ENCODE results near the gene GLRA3. TPM values are rescaled to one million over a fixed set of nuclear protein-coding genes. Genes with fewer than 3 reads are reported as not detected.
"Not testable (repeated sequence)": the region's sequence is repeated elsewhere in the genome, so short reads cannot be mapped to it uniquely, and the experiment has no call there.

GLRA3 gene
- total and polyA plus RNA-seq, 7 experiments from 2014 or later, result not detected

DNA sequence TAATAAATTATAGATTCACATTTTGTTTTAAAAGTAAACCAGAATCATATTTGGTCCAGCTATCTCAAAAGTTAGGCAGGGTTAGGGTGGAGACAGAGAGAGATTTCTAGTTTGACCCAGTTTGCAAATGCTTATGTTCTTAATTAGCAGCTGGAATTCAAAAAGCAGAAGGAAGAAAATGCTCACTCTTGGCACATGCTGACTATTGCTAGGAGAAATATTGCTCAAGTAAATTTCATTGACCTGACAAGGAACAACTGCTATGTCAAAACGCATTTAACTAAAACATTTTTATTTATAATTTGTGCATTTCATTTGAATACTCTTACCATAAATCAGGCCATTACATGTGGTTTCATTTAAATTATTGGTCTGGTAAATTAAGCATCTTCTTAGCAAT lies 131.8 kb downstream of the GLRA3 start:
- Histone ChIP-seq H3K4me3 (ENCODE audit: low read length) (no peak overlapping the region), H3K4me1 (ENCODE audit: control insufficient read depth in 2 of 2, insufficient read depth in 2 of 2, low read length in 2 of 2) (no peaks in the 10 kb centered on the region), H3K27ac (ENCODE audit: low read depth, low read length) (no peak overlapping the region), H3K9me3 (ENCODE audit: control insufficient read depth in 2 of 3, low read length in 3 of 3) (no peaks in the 10 kb centered on the region), H3K27me3 (ENCODE audit: control insufficient read depth in 2 of 2, insufficient read depth in 2 of 2, low read length in 2 of 2) (no peaks in the 10 kb centered on the region), H3K36me3 (ENCODE audit: control insufficient read depth in 2 of 3, insufficient read depth in 3 of 3, low read length in 3 of 3) (no peaks in the 10 kb centered on the region)
- no peaks in the 10 kb centered on the region for H3K4me1 Mint-ChIP-seq
- intact Hi-C loops (cut with micrococcal nuclease), result no loop called here
- CTCF ChIA-PET, result no interaction called here
- H3K9me3 Mint-ChIP-seq, result peaks cover 0 to 9% (median 0%) of the 10 kb centered on the region in 11 donors
- H3K36me3 Mint-ChIP-seq, result no peaks in the 10 kb centered on the region
- no peak for ATAC-seq
- H3K4me3 Mint-ChIP-seq, result no peak overlapping the region
- DNase-seq, result no peak
- no peak overlapping the region for H3K27ac Mint-ChIP-seq
- peaks cover 0 to 11% (median 0%) of the 10 kb centered on the region in 5 donors for H3K27me3 Mint-ChIP-seq
- POLR2A ChIA-PET, result no interaction called here

DNA sequence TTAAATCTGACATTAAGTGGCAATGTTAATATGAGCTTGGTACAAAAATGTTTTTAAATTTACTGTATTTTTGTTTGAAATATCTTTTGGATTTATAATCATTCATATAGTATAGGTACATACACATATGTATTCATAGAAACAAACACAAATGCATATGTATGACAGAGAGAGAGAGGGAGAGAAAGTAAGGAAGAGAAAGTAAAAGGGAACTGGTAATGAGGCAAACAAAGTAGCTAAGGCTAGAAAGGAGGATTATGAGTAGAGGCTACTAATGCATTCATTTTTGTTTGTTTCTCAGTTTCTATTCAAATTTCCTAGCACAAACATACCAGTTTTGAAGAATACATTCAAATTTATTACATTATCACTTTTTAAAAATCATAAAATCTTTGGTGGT lies 132.4 kb downstream of the GLRA3 start:
- Histone ChIP-seq H3K4me1 (ENCODE audit: control insufficient read depth in 2 of 2, insufficient read depth in 2 of 2, low read length in 2 of 2) (no peaks in the 10 kb centered on the region), H3K9me3 (ENCODE audit: control insufficient read depth in 2 of 3, low read length in 3 of 3) (no peaks in the 10 kb centered on the region), H3K4me3 (ENCODE audit: low read length) (no peak overlapping the region), H3K27me3 (ENCODE audit: control insufficient read depth in 2 of 2, insufficient read depth in 2 of 2, low read length in 2 of 2) (no peaks in the 10 kb centered on the region), H3K36me3 (ENCODE audit: control insufficient read depth in 2 of 3, insufficient read depth in 3 of 3, low read length in 3 of 3) (no peaks in the 10 kb centered on the region), H3K27ac (ENCODE audit: low read depth, low read length) (no peak overlapping the region)
- ATAC-seq, result no peak
- peaks cover 0 to 9% (median 0%) of the 10 kb centered on the region in 11 donors for H3K9me3 Mint-ChIP-seq
- intact Hi-C loops (cut with micrococcal nuclease), result no loop called here
- peaks cover 0 to 11% (median 0%) of the 10 kb centered on the region in 5 donors for H3K27me3 Mint-ChIP-seq
- no peak overlapping the region for H3K27ac Mint-ChIP-seq
- DNase-seq, result no peak
- no peak overlapping the region for H3K4me3 Mint-ChIP-seq
- ChIA-PET CTCF (no interaction called here), POLR2A (no interaction called here)
- H3K4me1 Mint-ChIP-seq, result no peaks in the 10 kb centered on the region
- H3K36me3 Mint-ChIP-seq, result no peaks in the 10 kb centered on the region

- H3K9me3 ChIP-seq (ENCODE audit: control insufficient read depth in 2 of 3, low read length in 3 of 3); H3K27ac Mint-ChIP-seq; CTCF ChIA-PET; ATAC-seq; H3K36me3 ChIP-seq (ENCODE audit: control insufficient read depth in 2 of 3, insufficient read depth in 3 of 3, low read length in 3 of 3); H3K36me3 Mint-ChIP-seq; H3K4me3 ChIP-seq (ENCODE audit: low read length); DNase-seq; H3K27me3 ChIP-seq (ENCODE audit: control insufficient read depth in 2 of 2, insufficient read depth in 2 of 2, low read length in 2 of 2); H3K4me1 ChIP-seq (ENCODE audit: control insufficient read depth in 2 of 2, insufficient read depth in 2 of 2, low read length in 2 of 2); H3K4me3 Mint-ChIP-seq; POLR2A ChIA-PET; H3K27ac ChIP-seq (ENCODE audit: low read depth, low read length); H3K4me1 Mint-ChIP-seq; intact Hi-C loops (cut with micrococcal nuclease): not testable (repeated sequence)
- Mint-ChIP-seq H3K27me3 (peaks cover 0 to 11% (median 0%) of the 10 kb centered on the region in 5 donors), H3K9me3 (peaks cover 4 to 31% (median 12%) of the 10 kb centered on the region in 11 donors)
These were observed 137.2 kb downstream of the GLRA3 start for GRCh38 chr4:174691876-174692275.

DNA sequence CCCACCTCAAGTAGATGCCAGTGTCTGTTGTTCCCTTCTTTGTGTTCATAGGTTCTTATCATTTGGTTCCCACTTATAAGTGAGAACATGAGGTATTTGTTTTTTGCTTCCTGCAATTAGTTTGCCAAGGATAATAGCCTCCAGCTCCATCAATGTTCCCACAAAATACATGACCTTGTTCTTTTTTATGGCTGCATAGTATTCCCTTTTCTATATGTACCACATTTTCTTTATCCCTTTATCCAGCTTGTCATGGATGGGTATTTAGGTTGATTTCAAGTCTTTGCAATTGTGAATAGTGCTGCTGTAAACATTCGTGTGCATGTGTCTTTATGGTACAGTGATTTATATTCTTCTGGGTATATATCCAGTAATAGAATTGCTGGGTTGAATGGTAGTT lies 138.4 kb downstream of the GLRA3 start:
- no peak overlapping the region for H3K27ac Mint-ChIP-seq
- peaks cover 4 to 31% (median 12%) of the 10 kb centered on the region in 11 donors for H3K9me3 Mint-ChIP-seq
- no peak overlapping the region for H3K4me3 ChIP-seq (ENCODE audit: low read length)
- DNase-seq (no peak), ATAC-seq (no peak)
- no peak overlapping the region for H3K27ac ChIP-seq (ENCODE audit: low read depth, low read length)
- H3K4me1 Mint-ChIP-seq, result no peaks in the 10 kb centered on the region
- H3K9me3 ChIP-seq (ENCODE audit: control insufficient read depth in 2 of 3, low read length in 3 of 3), result peaks cover 0 to 3% (median 0%) of the 10 kb centered on the region in 3 experiments
- POLR2A ChIA-PET, result no interaction called here
- no peaks in the 10 kb centered on the region for H3K27me3 ChIP-seq (ENCODE audit: control insufficient read depth in 2 of 2, insufficient read depth in 2 of 2, low read length in 2 of 2)
- H3K36me3 Mint-ChIP-seq, result peaks cover 0 to 4% (median 0%) of the 10 kb centered on the region in 5 donors
- no peaks in the 10 kb centered on the region for H3K36me3 ChIP-seq (ENCODE audit: control insufficient read depth in 2 of 3, insufficient read depth in 3 of 3, low read length in 3 of 3)
- H3K4me1 ChIP-seq (ENCODE audit: control insufficient read depth in 2 of 2, insufficient read depth in 2 of 2, low read length in 2 of 2), result no peaks in the 10 kb centered on the region
- intact Hi-C loops (cut with micrococcal nuclease), result no loop called here
- peaks cover 0 to 11% (median 0%) of the 10 kb centered on the region in 5 donors for H3K27me3 Mint-ChIP-seq
- H3K4me3 Mint-ChIP-seq, result no peak overlapping the region
- CTCF ChIA-PET, result no interaction called here

DNA sequence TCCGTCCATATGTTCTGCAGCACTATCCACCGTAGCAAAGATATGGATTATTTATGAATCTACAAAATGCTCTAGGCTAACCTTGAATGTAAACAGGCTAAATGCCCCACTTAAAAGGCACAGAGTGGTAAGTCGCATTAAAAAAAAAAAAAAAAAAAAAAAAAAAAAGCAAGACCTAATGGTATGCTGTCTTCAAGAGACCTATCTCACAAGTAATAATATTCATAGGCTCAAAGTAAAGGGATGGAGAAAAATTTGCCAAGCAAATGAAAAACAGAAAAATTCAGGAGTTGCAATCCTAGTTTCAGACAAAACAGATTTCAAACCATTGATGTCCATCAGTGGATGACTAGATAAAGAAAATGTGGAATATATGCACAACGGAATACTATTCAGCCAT lies 139.4 kb downstream of the GLRA3 start:
- H3K27ac Mint-ChIP-seq, result no peak overlapping the region
- POLR2A ChIA-PET, result no interaction called here

DNA sequence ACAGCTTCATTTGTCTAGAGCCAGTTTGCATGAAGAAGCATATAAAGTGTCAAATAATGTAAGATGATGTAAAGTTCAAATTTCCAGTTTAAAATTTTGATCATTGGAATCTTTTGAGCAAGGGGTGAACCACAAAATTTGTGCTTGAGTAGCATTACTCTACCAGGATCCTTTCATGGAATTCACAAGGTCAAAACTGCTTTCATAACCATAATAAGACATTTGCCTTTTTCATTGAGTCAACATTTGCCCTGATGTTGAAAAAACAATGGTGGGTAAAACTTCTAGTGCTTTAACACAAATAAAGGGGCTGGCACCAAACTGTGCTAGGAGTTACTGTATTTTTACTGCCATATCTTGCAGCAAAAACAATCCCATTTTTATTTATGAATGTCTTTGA lies 142.2 kb downstream of the GLRA3 start:
- Mint-ChIP-seq H3K9me3 (peaks cover 0 to 22% (median 12%) of the 10 kb centered on the region in 11 donors), H3K27ac (no peak overlapping the region), H3K4me3 (no peak overlapping the region), H3K4me1 (no peaks in the 10 kb centered on the region), H3K27me3 (no peaks in the 10 kb centered on the region), H3K36me3 (peaks cover 0 to 4% (median 0%) of the 10 kb centered on the region in 5 donors)
- Histone ChIP-seq H3K4me3 (ENCODE audit: low read length) (no peak overlapping the region), H3K4me1 (ENCODE audit: control insufficient read depth in 2 of 2, insufficient read depth in 2 of 2, low read length in 2 of 2) (no peaks in the 10 kb centered on the region), H3K36me3 (ENCODE audit: control insufficient read depth in 2 of 3, insufficient read depth in 3 of 3, low read length in 3 of 3) (no peaks in the 10 kb centered on the region), H3K27ac (ENCODE audit: low read depth, low read length) (no peak overlapping the region), H3K9me3 (ENCODE audit: control insufficient read depth in 2 of 3, low read length in 3 of 3) (peaks cover 0 to 3% (median 0%) of the 10 kb centered on the region in 3 experiments), H3K27me3 (ENCODE audit: control insufficient read depth in 2 of 2, insufficient read depth in 2 of 2, low read length in 2 of 2) (no peaks in the 10 kb centered on the region)
- ChIA-PET CTCF (no interaction called here), POLR2A (no interaction called here)
- intact Hi-C loops (cut with micrococcal nuclease), result no loop called here
- ATAC-seq (no peak), DNase-seq (no peak)

More for the DNA sequence above, 139.4 kb downstream of the GLRA3 start:
- Mint-ChIP-seq H3K4me1 (no peaks in the 10 kb centered on the region), H3K4me3 (no peak overlapping the region), H3K36me3 (peaks cover 0 to 4% (median 0%) of the 10 kb centered on the region in 5 donors), H3K27me3 (peaks cover 0 to 11% (median 0%) of the 10 kb centered on the region in 5 donors), H3K9me3 (peaks cover 4 to 31% (median 12%) of the 10 kb centered on the region in 11 donors)
- Histone ChIP-seq H3K4me3 (ENCODE audit: low read length) (no peak overlapping the region), H3K9me3 (ENCODE audit: control insufficient read depth in 2 of 3, low read length in 3 of 3) (peaks cover 0 to 3% (median 0%) of the 10 kb centered on the region in 3 experiments), H3K36me3 (ENCODE audit: control insufficient read depth in 2 of 3, insufficient read depth in 3 of 3, low read length in 3 of 3) (no peaks in the 10 kb centered on the region), H3K27ac (ENCODE audit: low read depth, low read length) (no peak overlapping the region), H3K27me3 (ENCODE audit: control insufficient read depth in 2 of 2, insufficient read depth in 2 of 2, low read length in 2 of 2) (no peaks in the 10 kb centered on the region), H3K4me1 (ENCODE audit: control insufficient read depth in 2 of 2, insufficient read depth in 2 of 2, low read length in 2 of 2) (no peaks in the 10 kb centered on the region)
- DNase-seq (no peak), ATAC-seq (no peak)
- CTCF ChIA-PET, result no interaction called here
- intact Hi-C loops (cut with micrococcal nuclease), result no loop called here

DNA sequence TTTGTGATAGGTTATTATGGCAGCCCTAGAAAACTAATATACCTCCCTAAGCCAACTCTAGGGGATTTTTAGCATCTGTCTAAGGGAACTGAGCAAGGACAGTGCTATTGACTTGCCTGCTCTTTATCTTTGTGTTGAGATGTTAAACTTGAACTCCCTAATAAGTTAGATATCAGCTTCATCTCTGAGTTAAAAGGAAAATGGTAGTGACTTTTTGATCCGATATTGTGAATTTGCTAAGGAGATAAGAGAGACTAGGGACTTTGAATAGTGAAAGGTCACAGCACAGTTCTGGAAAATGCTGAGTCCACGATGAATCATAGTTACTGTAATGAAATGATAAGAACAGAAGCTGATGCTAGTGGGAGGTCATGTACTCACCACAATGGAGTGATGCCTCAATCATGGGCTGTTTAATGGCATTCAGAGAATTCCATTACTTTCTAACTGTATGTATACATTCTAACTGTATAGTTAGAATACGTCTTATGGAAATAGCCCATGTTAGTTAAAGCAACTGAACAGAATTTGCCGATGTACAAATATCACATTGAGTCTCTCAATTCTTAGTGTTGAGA lies 147.2 kb downstream of the GLRA3 start:
- Histone ChIP-seq H3K36me3 (ENCODE audit: control insufficient read depth in 2 of 3, insufficient read depth in 3 of 3, low read length in 3 of 3) (no peaks in the 10 kb centered on the region), H3K9me3 (ENCODE audit: control insufficient read depth in 2 of 3, low read length in 3 of 3) (no peaks in the 10 kb centered on the region), H3K27me3 (ENCODE audit: control insufficient read depth in 2 of 2, insufficient read depth in 2 of 2, low read length in 2 of 2) (no peaks in the 10 kb centered on the region), H3K4me1 (ENCODE audit: control insufficient read depth in 2 of 2, insufficient read depth in 2 of 2, low read length in 2 of 2) (no peaks in the 10 kb centered on the region), H3K4me3 (ENCODE audit: low read length) (no peak overlapping the region), H3K27ac (ENCODE audit: low read depth, low read length) (no peak overlapping the region)
- intact Hi-C loops (cut with micrococcal nuclease), result no loop called here
- H3K9me3 Mint-ChIP-seq, result no peaks in the 10 kb centered on the region
- ChIA-PET CTCF (no interaction called here), POLR2A (no interaction called here)
- H3K27me3 Mint-ChIP-seq, result no peaks in the 10 kb centered on the region
- H3K4me3 Mint-ChIP-seq, result no peak overlapping the region
- ATAC-seq, result no peak
- no peaks in the 10 kb centered on the region for H3K4me1 Mint-ChIP-seq
- no peak overlapping the region for H3K27ac Mint-ChIP-seq
- no peak for DNase-seq
- no peaks in the 10 kb centered on the region for H3K36me3 Mint-ChIP-seq
